ENCODE data around the gene PLEKHA5.

Gene PLEKHA5

GRCh38 chr12:19192710-19193109 is 63.2 kb downstream of the PLEKHA5 start (continued):
- TF ChIP-seq RARB (CRISPR knock-in tag; IDR thresholded peaks at IDR 0.05) (no peak), CSDC2 (CRISPR knock-in tag; IDR thresholded peaks at IDR 0.05) (no peak), ZNF565 (CRISPR knock-in tag; conservative IDR thresholded peaks at IDR 0.05; ENCODE audit: low read depth) (no peak)

- no peak for TF ChIP-seq ESRRG (CRISPR knock-in tag; IDR thresholded peaks at IDR 0.05)
- no peak for TF ChIP-seq BACH2 (CRISPR knock-in tag; IDR thresholded peaks at IDR 0.05; ENCODE audit: borderline replicate concordance)
- TF ChIP-seq PATZ1 (CRISPR knock-in tag; IDR thresholded peaks at IDR 0.05; ENCODE audit: borderline replicate concordance) = no peak
- no peak for TF ChIP-seq ZFP30 (CRISPR knock-in tag; IDR thresholded peaks at IDR 0.05)
- no peak for TF ChIP-seq ZC3H10 (CRISPR knock-in tag; IDR thresholded peaks at IDR 0.05)
- no peak for TF ChIP-seq PPARA (CRISPR knock-in tag; IDR thresholded peaks at IDR 0.05; ENCODE audit: borderline replicate concordance)
- TF ChIP-seq ISL1 (CRISPR knock-in tag; IDR thresholded peaks at IDR 0.05) = no peak
- TF ChIP-seq ZFP3 (CRISPR knock-in tag; IDR thresholded peaks at IDR 0.05) = no peak
- TF ChIP-seq TSHZ2 (CRISPR knock-in tag; IDR thresholded peaks at IDR 0.05) = no peak
- no peak for TF ChIP-seq ZNF8 (CRISPR knock-in tag; IDR thresholded peaks at IDR 0.05)
- TF ChIP-seq, protein P1, sequence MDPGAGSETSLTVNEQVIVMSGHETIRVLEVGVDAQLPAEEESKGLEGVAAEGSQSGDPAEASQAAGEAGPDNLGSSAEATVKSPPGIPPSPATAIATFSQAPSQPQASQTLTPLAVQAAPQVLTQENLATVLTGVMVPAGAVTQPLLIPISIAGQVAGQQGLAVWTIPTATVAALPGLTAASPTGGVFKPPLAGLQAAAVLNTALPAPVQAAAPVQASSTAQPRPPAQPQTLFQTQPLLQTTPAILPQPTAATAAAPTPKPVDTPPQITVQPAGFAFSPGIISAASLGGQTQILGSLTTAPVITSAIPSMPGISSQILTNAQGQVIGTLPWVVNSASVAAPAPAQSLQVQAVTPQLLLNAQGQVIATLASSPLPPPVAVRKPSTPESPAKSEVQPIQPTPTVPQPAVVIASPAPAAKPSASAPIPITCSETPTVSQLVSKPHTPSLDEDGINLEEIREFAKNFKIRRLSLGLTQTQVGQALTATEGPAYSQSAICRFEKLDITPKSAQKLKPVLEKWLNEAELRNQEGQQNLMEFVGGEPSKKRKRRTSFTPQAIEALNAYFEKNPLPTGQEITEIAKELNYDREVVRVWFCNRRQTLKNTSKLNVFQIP (CRISPR knock-in tag; IDR thresholded peaks at IDR 0.05; ENCODE audit: borderline replicate concordance, low read depth) = no peak
- TF ChIP-seq TOX (CRISPR knock-in tag; IDR thresholded peaks at IDR 0.05; ENCODE audit: borderline replicate concordance) = no peak
- no peak for TF ChIP-seq SNAI2 (CRISPR knock-in tag; IDR thresholded peaks at IDR 0.05)
- no peak for TF ChIP-seq CSRNP3 (CRISPR knock-in tag; IDR thresholded peaks at IDR 0.05)
- no peak for TF ChIP-seq CSDC2 (CRISPR knock-in tag; IDR thresholded peaks at IDR 0.05)
- ATAC-seq = no peak
These were observed 65.4 kb downstream of the PLEKHA5 start for GRCh38 chr12:19194963-19195362.

DNA sequence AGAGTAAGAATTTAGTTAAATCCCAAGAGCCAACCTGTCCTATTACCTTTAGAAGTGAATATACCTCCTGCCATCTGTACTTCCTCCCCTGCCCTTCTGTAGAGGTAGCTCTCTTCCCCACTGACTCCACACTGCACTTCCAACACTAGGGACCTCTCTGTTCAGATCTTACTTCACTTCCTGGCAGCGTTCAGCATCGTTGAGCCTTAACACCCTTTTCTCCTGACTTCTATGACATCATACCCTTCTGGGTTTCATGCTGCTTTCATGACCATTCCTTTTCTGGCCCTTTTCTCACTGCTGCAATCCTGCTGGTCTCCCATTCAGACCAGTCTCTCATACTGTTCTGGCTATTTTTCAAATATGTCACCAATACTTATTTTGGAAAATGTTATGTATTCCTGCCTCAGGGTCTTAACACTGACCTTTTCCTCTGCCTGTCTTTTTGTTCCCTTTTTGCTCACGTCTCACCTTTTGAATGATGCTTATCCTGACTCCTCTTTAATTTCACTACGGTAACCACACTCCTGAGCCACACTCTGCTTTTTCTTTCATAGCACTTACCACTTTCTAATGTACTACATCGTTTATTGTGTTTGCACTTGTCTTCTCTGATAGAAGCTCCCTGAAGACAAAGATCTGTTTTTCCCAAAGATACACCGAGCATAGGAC is 67.6 kb downstream of the PLEKHA5 start:
- no peak for ATAC-seq
- TF ChIP-seq PPARA (CRISPR knock-in tag; IDR thresholded peaks at IDR 0.05; ENCODE audit: borderline replicate concordance) (no peak), CSRNP3 (CRISPR knock-in tag; IDR thresholded peaks at IDR 0.05) (no peak), ZNF8 (CRISPR knock-in tag; IDR thresholded peaks at IDR 0.05) (no peak), ARNTL (CRISPR knock-in tag; IDR thresholded peaks at IDR 0.05; ENCODE audit: borderline replicate concordance, low read depth) (no peak), PATZ1 (CRISPR knock-in tag; IDR thresholded peaks at IDR 0.05; ENCODE audit: borderline replicate concordance) (no peak), SNAI2 (CRISPR knock-in tag; IDR thresholded peaks at IDR 0.05) (no peak), OSR1 (CRISPR knock-in tag; IDR thresholded peaks at IDR 0.05) (no peak), CSDC2 (CRISPR knock-in tag; IDR thresholded peaks at IDR 0.05) (no peak), TSHZ2 (CRISPR knock-in tag; IDR thresholded peaks at IDR 0.05) (no peak), TCF4 (CRISPR knock-in tag; IDR thresholded peaks at IDR 0.05; ENCODE audit: borderline replicate concordance) (no peak), ZNF70 (CRISPR knock-in tag; IDR thresholded peaks at IDR 0.05) (no peak)
- TF ChIP-seq, protein P1 (CRISPR knock-in tag; IDR thresholded peaks at IDR 0.05; ENCODE audit: borderline replicate concordance, low read depth) = no peak

Data from SK-N-SH treated with all-trans-retinoic acid at 6 μM for 48 hours (cell line).